OCI-LY7 (cell line): ENCODE data around the gene CROT.

Source experiments
- CTCF ChIP-seq: fragments of 200-600 bp; sonication (generic); conservative IDR thresholded peaks from 2 replicates; pipeline ENCODE4 v1.5.1; 2014; ENCODE audit warnings: mild to moderate bottlenecking, antibody characterized with exemption, low read length, moderate library complexity, mixed read lengths
- EZH2phosphoT487 ChIP-seq: fragments of 200-600 bp; sonication (generic); IDR thresholded peaks from 2 replicates; pipeline ENCODE4 v1.6.1; 2018; ENCODE audit warnings: low read depth, borderline replicate concordance, mild to moderate bottlenecking, mixed run types, antibody characterized with exemption, low read length, moderate library complexity, mixed read lengths

- TF ChIP-seq CTCF: peak; percentile 90
- TF ChIP-seq EZH2phosphoT487: no peak
These were observed 71.5 kb downstream of the CROT start for GRCh38 chr7:87416682-87417587.
